K562 (cell line): ENCODE measurements around the gene IL1RL2. TPM values are rescaled to one million over a fixed set of nuclear protein-coding genes. Genes with fewer than 3 reads are reported as not detected.

Experiments
- CBX8 ChIP-seq: fragments of 200-600 bp; sonication (generic); IDR thresholded peaks from 2 replicates; pipeline ENCODE4 v1.6.1; 2012; ENCODE audit warnings: borderline replicate concordance, mixed run types, low read depth, mild to moderate bottlenecking, moderate library complexity, mixed read lengths, low read length, control low read depth, inconsistent platforms; ENCODE audit not compliant: poor library complexity, severe bottlenecking; ENCODE audit errors: extremely low read depth
- HNRNPLL ChIP-seq: fragments of 200-400 bp; formaldehyde crosslinking; IDR thresholded peaks from 2 replicates; pipeline ENCODE4 v1.6.1; 2017; ENCODE audit warnings: low read length, low read depth, mild to moderate bottlenecking; ENCODE audit not compliant: poor library complexity, severe bottlenecking
- MYNN ChIP-seq, 2 experiments: sonication (generic); formaldehyde crosslinking in 1 of 2; IDR thresholded peaks; 2 replicates each; pipeline versions ENCODE4 v1.5.0 to v1.6.1; 2016 to 2020; ENCODE audit warnings: antibody characterized with exemption in 1 of 2, missing genetic modification reagents in 1 of 2
- NCOR1 ChIP-seq: fragments of 450-650 bp; IDR thresholded peaks from 2 replicates; pipeline ENCODE4 v1.6.1; 2016; ENCODE audit warnings: mild to moderate bottlenecking, moderate library complexity
- NR4A1 ChIP-seq, 2 experiments: fragments of 250-450 bp in 1 of 2; fragments of 450-650 bp in 1 of 2; sonication (Bioruptor Pico) in 1 of 2; IDR thresholded peaks; 2 replicates each; pipeline versions ENCODE4 v1.4.0 to v1.6.1; 2016 to 2020; ENCODE audit warnings: mild to moderate bottlenecking in 2 of 2, missing compliant biosample characterization in 1 of 2, missing genetic modification characterization in 1 of 2, moderate library complexity in 1 of 2
- SMC3 ChIP-seq: conservative IDR thresholded peaks from 2 replicates; pipeline ENCODE4 v1.6.1; 2011; ENCODE audit warnings: low read depth, low read length, improper control_type of control experiment; ENCODE audit not compliant: insufficient read depth
- TBP ChIP-seq: optimal IDR thresholded peaks from 2 replicates; pipeline ENCODE3; 2011; ENCODE audit warnings: low read depth, low read length, improper control_type of control experiment
- ZBTB17 ChIP-seq: fragments of 450-650 bp; formaldehyde crosslinking; IDR thresholded peaks from 2 replicates; pipeline ENCODE4 v1.4.0; 2020; ENCODE audit warnings: mild to moderate bottlenecking
- ZEB2 ChIP-seq: fragments of 450-650 bp; IDR thresholded peaks from 2 replicates; pipeline ENCODE4 v1.6.1; 2016
- ZNF282 ChIP-seq: sonication (generic); formaldehyde crosslinking; IDR thresholded peaks from 2 replicates; pipeline ENCODE4 v1.8.1; 2023; ENCODE audit warnings: missing genetic modification reagents
- ZNF318 ChIP-seq, 2 experiments: fragments of 450-650 bp; IDR thresholded peaks; 2 replicates each; pipeline ENCODE4 v1.6.1; 2016; ENCODE audit warnings: mild to moderate bottlenecking in 2 of 2, borderline replicate concordance in 1 of 2, low read depth in 1 of 2, moderate library complexity in 1 of 2
- ZNF354B ChIP-seq: fragments of 250-450 bp; sonication (Bioruptor Pico); IDR thresholded peaks from 2 replicates; pipeline ENCODE4 v1.4.0; 2020
- polyA plus RNA-seq, 8 experiments: library from polyadenylated mRNA; depleted of rRNA in 4 of 8; stranded (reverse) in 5 of 8; unstranded in 3 of 8; fragments of >200 nt; fragmentation: Nextera tagmentation in 2 of 8; fragmentation: Illumina TruSeq in 1 of 8; extraction: Ambion mirVana in 2 of 8; extraction: Trizol in 1 of 8; gene quantifications; 2 replicates each; pipeline versions ENCODE4 v1.2.1 to v1.2.3, GENCODE V29; 2011 to 2014; ENCODE audit warnings: inconsistent platforms in 1 of 8, missing spikeins in 1 of 8
- total RNA-seq, 7 experiments: library from RNA; depleted of rRNA in 6 of 7; stranded (reverse); fragments of >200 nt in 6 of 7; fragmentation: Illumina TruSeq in 2 of 7; extraction: Trizol in 2 of 7; gene quantifications; 2 replicates each; pipeline versions ENCODE4 v1.2.1 to v1.2.3, GENCODE V29; 2011 to 2021; ENCODE audit warnings: low replicate concordance in 1 of 7
- TF ChIP-seq, protein P1 (sequence below), 2 experiments: IDR thresholded peaks; 2 replicates each; pipeline ENCODE4 v1.6.1; 2012; ENCODE audit warnings: improper control_type of control experiment in 2 of 2, low read depth in 2 of 2, low read length in 2 of 2, borderline replicate concordance in 1 of 2
- TF ChIP-seq, protein P2 (sequence below): fragments of 450-650 bp; IDR thresholded peaks from 2 replicates; pipeline ENCODE4 v1.6.1; 2016; ENCODE audit warnings: missing biosample characterization, missing genetic modification characterization

IL1RL2 gene
- total and polyA plus RNA-seq, 9 of the 15 experiments (the other 6 are each of a cell fraction or from before 2014, with no cell fraction given) = not detected

DNA sequence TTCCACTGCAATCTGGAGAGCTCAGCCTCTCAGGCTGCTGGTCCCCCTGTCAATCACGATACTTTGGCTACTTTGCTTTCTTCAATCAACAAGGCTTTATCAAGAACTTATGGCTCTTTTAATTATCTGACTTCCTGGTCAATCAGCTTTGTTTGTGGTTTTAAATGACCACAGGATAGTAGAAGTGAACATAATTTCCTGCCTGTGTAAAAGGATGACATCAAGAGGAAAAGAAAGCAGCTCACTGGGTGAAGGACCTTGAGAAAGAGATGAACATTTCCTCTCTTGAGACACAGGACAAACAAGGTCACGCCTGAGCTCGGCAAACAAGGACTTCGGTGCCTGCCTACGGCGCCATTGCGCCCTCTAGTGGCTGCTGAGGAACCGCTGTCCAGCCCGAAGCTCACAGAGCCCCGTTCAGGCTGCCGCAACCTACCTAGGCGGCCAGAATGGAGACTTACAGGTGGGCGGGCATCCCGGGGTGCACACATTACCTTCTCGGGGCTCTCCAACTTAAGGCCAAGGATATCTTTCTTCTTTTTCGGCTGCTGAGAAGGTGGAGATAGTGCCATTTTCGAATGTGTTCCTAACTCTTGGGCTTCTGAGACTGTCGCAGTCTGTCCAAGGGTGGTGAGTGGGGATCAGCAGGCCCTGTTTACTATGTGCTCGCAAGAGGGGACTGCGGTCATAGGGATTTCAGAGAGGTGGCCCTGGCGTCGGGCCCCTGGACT, 54.0 kb downstream of the IL1RL2 start (continued):
- no peak for TF ChIP-seq CBX8
- TF ChIP-seq ZEB2 = no peak
- no peak for TF ChIP-seq ZBTB17 (CRISPR knock-in tag)
- TF ChIP-seq, protein P1, sequence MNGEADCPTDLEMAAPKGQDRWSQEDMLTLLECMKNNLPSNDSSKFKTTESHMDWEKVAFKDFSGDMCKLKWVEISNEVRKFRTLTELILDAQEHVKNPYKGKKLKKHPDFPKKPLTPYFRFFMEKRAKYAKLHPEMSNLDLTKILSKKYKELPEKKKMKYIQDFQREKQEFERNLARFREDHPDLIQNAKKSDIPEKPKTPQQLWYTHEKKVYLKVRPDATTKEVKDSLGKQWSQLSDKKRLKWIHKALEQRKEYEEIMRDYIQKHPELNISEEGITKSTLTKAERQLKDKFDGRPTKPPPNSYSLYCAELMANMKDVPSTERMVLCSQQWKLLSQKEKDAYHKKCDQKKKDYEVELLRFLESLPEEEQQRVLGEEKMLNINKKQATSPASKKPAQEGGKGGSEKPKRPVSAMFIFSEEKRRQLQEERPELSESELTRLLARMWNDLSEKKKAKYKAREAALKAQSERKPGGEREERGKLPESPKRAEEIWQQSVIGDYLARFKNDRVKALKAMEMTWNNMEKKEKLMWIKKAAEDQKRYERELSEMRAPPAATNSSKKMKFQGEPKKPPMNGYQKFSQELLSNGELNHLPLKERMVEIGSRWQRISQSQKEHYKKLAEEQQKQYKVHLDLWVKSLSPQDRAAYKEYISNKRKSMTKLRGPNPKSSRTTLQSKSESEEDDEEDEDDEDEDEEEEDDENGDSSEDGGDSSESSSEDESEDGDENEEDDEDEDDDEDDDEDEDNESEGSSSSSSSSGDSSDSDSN (IDR thresholded peaks at IDR 0.05; ENCODE audit: borderline replicate concordance in 1 of 2, low read depth in 2 of 2, low read length in 2 of 2) = no peak
- TF ChIP-seq SMC3 = peak; percentile 98
- TF ChIP-seq TBP = no peak
- no peak for TF ChIP-seq NR4A1 (CRISPR knock-in tag; IDR thresholded peaks at IDR 0.05)
- no peak for TF ChIP-seq NR4A1 (tag; IDR thresholded peaks at IDR 0.05)
- TF ChIP-seq NCOR1 = no peak
- no peak for TF ChIP-seq ZNF282
- TF ChIP-seq ZNF354B (CRISPR knock-in tag) = no peak
- no peak for TF ChIP-seq MYNN (IDR thresholded peaks at IDR 0.05)
- TF ChIP-seq MYNN (CRISPR knock-in tag; IDR thresholded peaks at IDR 0.05) = no peak
- TF ChIP-seq, protein P2, sequence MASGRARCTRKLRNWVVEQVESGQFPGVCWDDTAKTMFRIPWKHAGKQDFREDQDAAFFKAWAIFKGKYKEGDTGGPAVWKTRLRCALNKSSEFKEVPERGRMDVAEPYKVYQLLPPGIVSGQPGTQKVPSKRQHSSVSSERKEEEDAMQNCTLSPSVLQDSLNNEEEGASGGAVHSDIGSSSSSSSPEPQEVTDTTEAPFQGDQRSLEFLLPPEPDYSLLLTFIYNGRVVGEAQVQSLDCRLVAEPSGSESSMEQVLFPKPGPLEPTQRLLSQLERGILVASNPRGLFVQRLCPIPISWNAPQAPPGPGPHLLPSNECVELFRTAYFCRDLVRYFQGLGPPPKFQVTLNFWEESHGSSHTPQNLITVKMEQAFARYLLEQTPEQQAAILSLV (tag) = no peak
- TF ChIP-seq ZNF318 (IDR thresholded peaks at IDR 0.05; ENCODE audit: borderline replicate concordance in 1 of 2, low read depth in 1 of 2) = no peak
- no peak for TF ChIP-seq HNRNPLL
